Hematopoietic multipotent progenitor cell (in vitro differentiated cells): Measurements from ENCODE around the gene OR2AT4. TPM values are rescaled to one million over a fixed set of nuclear protein-coding genes. Genes with fewer than 3 reads are reported as not detected.
"Not testable (repeated sequence)": the region's sequence is repeated elsewhere in the genome, so short reads cannot be mapped to it uniquely, and the experiment has no call there.

Source experiments
- DNase-seq, 3 donors: peaks; one replicate each; pipeline ENCODE4 v3.0.0-alpha.2; 2011 to 2015; ENCODE audit warnings: low read depth in 2 of 3, low spot score in 2 of 3
- total RNA-seq: library from RNA; depleted of rRNA; stranded (reverse); fragments of >200 nt; gene quantifications from one replicate; pipeline ENCODE4 v1.2.3, GENCODE V29; 2012

OR2AT4 gene
- total RNA-seq, 1 donor, result under 0.01 TPM

- no peak for DNase-seq
Observed at GRCh38 chr11:75072582-75072981, 24.1 kb downstream of the OR2AT4 start.

- DNase-seq, result no peak
Observed at GRCh38 chr11:75069473-75069872, 27.2 kb downstream of the OR2AT4 start.

GRCh38 chr11:75068993-75069392 is 27.7 kb downstream of the OR2AT4 start:
- DNase-seq, result no peak

- no peak for DNase-seq
Observed at GRCh38 chr11:75068559-75068958, 28.1 kb downstream of the OR2AT4 start.

- DNase-seq, result no peak
Observed at GRCh38 chr11:75066061-75066460, 30.6 kb downstream of the OR2AT4 start.

GRCh38 chr11:75063741-75064314 is 32.8 kb downstream of the OR2AT4 start:
- no peak for DNase-seq

- DNase-seq, result no peak
Observed at GRCh38 chr11:75059299-75059698, 37.4 kb downstream of the OR2AT4 start.

GRCh38 chr11:75056814-75057213 is 39.9 kb downstream of the OR2AT4 start:
- DNase-seq, result no peak

GRCh38 chr11:75055511-75055910 is 41.2 kb downstream of the OR2AT4 start:
- DNase-seq, result no peak

- no peak for DNase-seq
Observed at GRCh38 chr11:75052457-75052856, 44.2 kb downstream of the OR2AT4 start.

GRCh38 chr11:75051043-75051442 is 45.6 kb downstream of the OR2AT4 start:
- DNase-seq, result no peak

GRCh38 chr11:75050516-75050915 is 46.2 kb downstream of the OR2AT4 start:
- no peak for DNase-seq

- DNase-seq, result not testable (repeated sequence)
Observed at GRCh38 chr11:75049501-75050266, 47.0 kb downstream of the OR2AT4 start.

GRCh38 chr11:75047191-75047590 is 49.5 kb downstream of the OR2AT4 start:
- DNase-seq, result no peak

GRCh38 chr11:75046668-75047067 is 50.0 kb downstream of the OR2AT4 start:
- not testable (repeated sequence) for DNase-seq

- DNase-seq, result not testable (repeated sequence)
Observed at GRCh38 chr11:75044381-75045170, 52.1 kb downstream of the OR2AT4 start.

- DNase-seq, result not testable (repeated sequence)
Observed at GRCh38 chr11:75041821-75042220, 54.9 kb downstream of the OR2AT4 start.

GRCh38 chr11:75041263-75041662 is 55.4 kb downstream of the OR2AT4 start:
- no peak for DNase-seq

- DNase-seq, result no peak
Observed at GRCh38 chr11:75040167-75040770, 56.4 kb downstream of the OR2AT4 start.

GRCh38 chr11:75035911-75036565 is 60.6 kb downstream of the OR2AT4 start:
- peak in 1 of 3 donors; percentile 17 for DNase-seq

GRCh38 chr11:75035256-75035655 is 61.4 kb downstream of the OR2AT4 start:
- DNase-seq, result no peak
